CD4-positive, CD25-positive, alpha-beta regulatory T cell (primary cell): Measurements from ENCODE around the gene ZNF44. TPM values are rescaled to one million over a fixed set of nuclear protein-coding genes. Genes with fewer than 3 reads are reported as not detected.

Source experiments
- ATAC-seq, 2 donors: fragments of 150-1000 bp; cut with Tn5 transposase; one replicate each; pipeline ENCODE4 v1.10.0; 2021; ENCODE audit warnings: low read depth in 2 of 2, moderate number of reproducible peaks in 2 of 2, moderate library complexity in 1 of 2
- DNase-seq, 3 donors: peaks; one replicate each; pipeline versions ENCODE4 v3.0.0 to v3.0.0-alpha.2; 2012 to 2022; ENCODE audit warnings: mixed read lengths in 1 of 3
- H3K27ac ChIP-seq: one replicate; pipeline ENCODE4 v1.7.0; 2013; ENCODE audit warnings: mild to moderate bottlenecking, low read length; ENCODE audit not compliant: insufficient read depth, poor library complexity, severe bottlenecking
- H3K27me3 ChIP-seq: one replicate; pipeline ENCODE4 v1.7.0; 2013; ENCODE audit warnings: low read length; ENCODE audit not compliant: control insufficient read depth, insufficient read depth
- H3K36me3 ChIP-seq: one replicate; pipeline ENCODE4 v1.7.0; 2013; ENCODE audit warnings: mild to moderate bottlenecking, low read length, moderate library complexity; ENCODE audit not compliant: control insufficient read depth, insufficient read depth
- H3K4me1 ChIP-seq: 2 replicates; pipeline ENCODE4 v1.7.0; 2013; ENCODE audit warnings: mild to moderate bottlenecking, low read length; ENCODE audit not compliant: insufficient read depth, control insufficient read depth, poor library complexity, severe bottlenecking
- H3K4me3 ChIP-seq: one replicate; pipeline ENCODE4 v1.7.0; 2013; ENCODE audit warnings: low read depth, mild to moderate bottlenecking, low read length, moderate library complexity
- H3K9me3 ChIP-seq, 2 experiments: 1 replicate in 1 of 2; 2 replicates in 1 of 2; pipeline ENCODE4 v1.7.0; 2013; ENCODE audit warnings: low read length in 2 of 2, mild to moderate bottlenecking in 1 of 2, moderate library complexity in 1 of 2; ENCODE audit not compliant: control insufficient read depth in 2 of 2
- H3K27ac Mint-ChIP-seq, 3 donors: one replicate each; pipeline ENCODE4 v1.8.0; 2020 to 2022; ENCODE audit warnings: mild to moderate bottlenecking in 3 of 3, mixed read lengths in 3 of 3, moderate library complexity in 2 of 3
- H3K27me3 Mint-ChIP-seq: one replicate; pipeline ENCODE4 v1.8.0; 2022; ENCODE audit warnings: mild to moderate bottlenecking, mixed read lengths
- H3K36me3 Mint-ChIP-seq: one replicate; pipeline ENCODE4 v1.8.0; 2020; ENCODE audit warnings: mixed read lengths
- H3K4me1 Mint-ChIP-seq, 4 donors: one replicate each; pipeline ENCODE4 v1.8.0; 2020 to 2022; ENCODE audit warnings: mixed read lengths in 4 of 4, mild to moderate bottlenecking in 1 of 4
- H3K4me3 Mint-ChIP-seq, 4 donors: one replicate each; pipeline ENCODE4 v1.8.0; 2020 to 2022; ENCODE audit warnings: mild to moderate bottlenecking in 4 of 4, mixed read lengths in 4 of 4, moderate library complexity in 3 of 4
- H3K9me3 Mint-ChIP-seq, 7 donors: one replicate each; pipeline ENCODE4 v1.8.0; 2020 to 2022; ENCODE audit warnings: mixed read lengths in 7 of 7, mild to moderate bottlenecking in 3 of 7, moderate library complexity in 2 of 7
- polyA plus RNA-seq, 4 donors: library from polyadenylated mRNA; unstranded; fragments of 300-500 nt; fragmentation: Illumina TruSeq; gene quantifications; one replicate each; pipeline ENCODE4 v1.2.3, GENCODE V29; 2021
- total RNA-seq: library from RNA; stranded (reverse); gene quantifications from one replicate; pipeline ENCODE4 v1.2.3, GENCODE V29; 2022

The ZNF44 gene
- total and polyA plus RNA-seq, 5 donors from 2014 or later, result 22.5 to 27.0 (median 23.6) TPM

DNA sequence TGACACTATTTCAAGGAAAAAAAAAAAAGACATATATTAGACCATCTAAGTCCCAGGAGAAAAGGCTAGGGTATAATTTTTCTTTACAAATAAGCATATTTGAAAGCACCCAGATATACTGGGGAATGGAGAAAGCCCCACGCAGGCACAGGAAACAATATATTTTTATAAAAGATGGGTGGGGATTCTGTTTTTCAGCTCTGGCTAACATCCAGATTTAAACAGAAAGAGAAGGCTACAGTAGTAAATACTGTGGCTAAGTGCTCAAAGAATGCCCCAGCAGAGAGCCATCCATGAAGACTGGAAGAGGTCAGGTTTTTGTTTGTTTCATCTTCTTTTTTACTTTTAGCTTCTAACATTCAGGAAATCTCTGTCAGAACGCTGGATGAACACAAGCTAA, 16.0 kb downstream of the ZNF44 start:
- H3K36me3 ChIP-seq, result peaks cover 54% of the 10 kb centered on the region
- H3K4me3 Mint-ChIP-seq, result peak overlapping the region in 2 of 4 donors; percentile 36 to 67
- no peak overlapping the region for H3K27ac ChIP-seq
- no peak overlapping the region for H3K4me3 ChIP-seq
- DNase-seq, result no peak
- peaks cover 18 to 58% (median 21%) of the 10 kb centered on the region in 4 donors for H3K4me1 Mint-ChIP-seq
- no peaks in the 10 kb centered on the region for H3K27me3 ChIP-seq
- no peaks in the 10 kb centered on the region for H3K4me1 ChIP-seq
- H3K9me3 Mint-ChIP-seq, result peaks cover 9 to 66% (median 28%) of the 10 kb centered on the region in 7 donors
- H3K27me3 Mint-ChIP-seq, result no peaks in the 10 kb centered on the region
- peak overlapping the region in 2 of 3 donors; percentile 69 to 89 for H3K27ac Mint-ChIP-seq
- peak in 1 of 2 donors; percentile 56 for ATAC-seq
- peaks cover 58% of the 10 kb centered on the region for H3K36me3 Mint-ChIP-seq
- peaks cover 79 to 87% of the 10 kb centered on the region in 2 experiments for H3K9me3 ChIP-seq

GRCh38 chr19:12272980-12273901, 21.4 kb downstream of the ZNF44 start:
- DNase-seq (no peak), ATAC-seq (no peak)
- no peaks in the 10 kb centered on the region for H3K4me1 ChIP-seq
- H3K27ac Mint-ChIP-seq, result no peak overlapping the region
- H3K27me3 Mint-ChIP-seq, result no peaks in the 10 kb centered on the region
- no peak overlapping the region for H3K4me3 ChIP-seq
- peaks cover 60% of the 10 kb centered on the region for H3K36me3 Mint-ChIP-seq
- H3K9me3 ChIP-seq, result peaks cover 83 to 96% of the 10 kb centered on the region in 2 experiments
- peaks cover 66% of the 10 kb centered on the region for H3K36me3 ChIP-seq
- H3K4me3 Mint-ChIP-seq, result no peak overlapping the region
- peaks cover 7 to 14% (median 8%) of the 10 kb centered on the region in 4 donors for H3K4me1 Mint-ChIP-seq
- H3K27ac ChIP-seq, result no peak overlapping the region
- peaks cover 0 to 84% (median 40%) of the 10 kb centered on the region in 7 donors for H3K9me3 Mint-ChIP-seq
- H3K27me3 ChIP-seq, result no peaks in the 10 kb centered on the region

DNA sequence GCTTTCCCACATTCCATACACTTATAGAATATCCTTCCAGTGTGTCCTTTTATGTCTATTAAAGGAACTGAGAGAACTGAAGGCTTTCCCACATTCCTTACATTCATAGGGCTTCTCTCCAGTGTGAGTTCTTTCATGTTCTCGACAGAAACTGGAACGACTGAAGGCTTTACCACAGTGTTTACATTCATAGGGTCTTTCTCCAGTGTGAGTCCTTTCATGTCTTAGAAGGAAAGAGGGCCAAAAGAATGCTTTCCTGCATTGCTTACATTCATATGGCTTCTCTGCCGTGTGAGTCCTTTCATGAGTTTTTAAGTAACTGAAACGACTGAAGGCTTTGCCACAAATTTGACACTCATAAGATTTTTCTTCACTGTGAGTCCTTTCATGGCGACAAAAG, 22.3 kb downstream of the ZNF44 start:
- Mint-ChIP-seq H3K9me3 (peaks cover 0 to 83% (median 42%) of the 10 kb centered on the region in 7 donors), H3K27ac (no peak overlapping the region), H3K36me3 (peaks cover 55% of the 10 kb centered on the region), H3K4me1 (peaks cover 6 to 9% (median 7%) of the 10 kb centered on the region in 4 donors), H3K27me3 (no peaks in the 10 kb centered on the region), H3K4me3 (no peak overlapping the region)
- H3K4me3 ChIP-seq, result no peak overlapping the region
- no peak for DNase-seq
- H3K27ac ChIP-seq, result no peak overlapping the region
- peaks cover 79 to 96% of the 10 kb centered on the region in 2 experiments for H3K9me3 ChIP-seq
- no peaks in the 10 kb centered on the region for H3K4me1 ChIP-seq
- H3K27me3 ChIP-seq, result no peaks in the 10 kb centered on the region
- peaks cover 58% of the 10 kb centered on the region for H3K36me3 ChIP-seq
- no peak for ATAC-seq

DNA sequence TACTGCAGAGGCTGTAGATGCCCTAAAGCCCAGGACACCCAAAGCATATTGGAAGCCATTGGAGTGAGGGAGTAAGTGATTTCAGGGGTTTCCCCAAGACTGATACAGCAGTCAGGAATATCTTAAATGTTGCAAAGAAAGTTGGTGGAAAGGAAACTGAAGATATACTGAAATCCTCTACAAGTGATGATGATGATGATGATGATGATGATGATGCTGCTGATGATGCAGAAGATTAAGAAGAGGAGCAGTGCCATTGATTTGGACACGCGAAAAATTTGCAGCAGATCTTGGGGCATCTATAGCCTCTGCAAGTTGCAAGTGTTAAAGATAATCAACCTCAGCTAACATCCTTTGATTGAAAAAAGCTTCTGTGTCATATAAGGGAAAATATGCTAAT, 23.8 kb downstream of the ZNF44 start:
- ATAC-seq (no peak), DNase-seq (no peak)
- H3K9me3 ChIP-seq, result peaks cover 70 to 96% of the 10 kb centered on the region in 2 experiments
- H3K4me3 ChIP-seq, result peak overlapping the region; percentile 9
- Mint-ChIP-seq H3K27me3 (no peaks in the 10 kb centered on the region), H3K36me3 (peaks cover 41% of the 10 kb centered on the region), H3K4me3 (peak overlapping the region in 1 of 4 donors; percentile 32), H3K27ac (no peak overlapping the region), H3K9me3 (peaks cover 0 to 74% (median 35%) of the 10 kb centered on the region in 7 donors), H3K4me1 (no peaks in the 10 kb centered on the region)
- no peaks in the 10 kb centered on the region for H3K4me1 ChIP-seq
- H3K27me3 ChIP-seq, result no peaks in the 10 kb centered on the region
- H3K27ac ChIP-seq, result no peak overlapping the region
- peaks cover 46% of the 10 kb centered on the region for H3K36me3 ChIP-seq

- Mint-ChIP-seq H3K4me3 (no peak overlapping the region), H3K27me3 (no peaks in the 10 kb centered on the region), H3K4me1 (no peaks in the 10 kb centered on the region), H3K27ac (no peak overlapping the region), H3K36me3 (peaks cover 20% of the 10 kb centered on the region), H3K9me3 (peaks cover 0 to 64% (median 24%) of the 10 kb centered on the region in 7 donors)
- no peak for ATAC-seq
- Histone ChIP-seq H3K27ac (no peak overlapping the region), H3K36me3 (peaks cover 6% of the 10 kb centered on the region), H3K4me1 (no peaks in the 10 kb centered on the region), H3K27me3 (no peaks in the 10 kb centered on the region), H3K4me3 (no peak overlapping the region), H3K9me3 (peaks cover 57 to 94% of the 10 kb centered on the region in 2 experiments)
- DNase-seq, result no peak
Measured at GRCh38 chr19:12265921-12266704, 28.6 kb downstream of the ZNF44 start.

- Histone ChIP-seq H3K9me3 (peaks cover 48 to 89% of the 10 kb centered on the region in 2 experiments), H3K4me1 (no peaks in the 10 kb centered on the region), H3K27ac (no peak overlapping the region), H3K4me3 (no peak overlapping the region), H3K27me3 (no peaks in the 10 kb centered on the region), H3K36me3 (no peaks in the 10 kb centered on the region)
- H3K27me3 Mint-ChIP-seq, result no peaks in the 10 kb centered on the region
- peaks cover 0 to 7% (median 2%) of the 10 kb centered on the region in 4 donors for H3K4me1 Mint-ChIP-seq
- H3K4me3 Mint-ChIP-seq, result no peak overlapping the region
- H3K36me3 Mint-ChIP-seq, result peaks cover 10% of the 10 kb centered on the region
- no peak for DNase-seq
- peaks cover 0 to 52% (median 15%) of the 10 kb centered on the region in 7 donors for H3K9me3 Mint-ChIP-seq
- ATAC-seq, result no peak
- no peak overlapping the region for H3K27ac Mint-ChIP-seq
Measured at GRCh38 chr19:12261554-12261953, 33.1 kb downstream of the ZNF44 start.

GRCh38 chr19:12260861-12261260, 33.8 kb downstream of the ZNF44 start:
- H3K27me3 Mint-ChIP-seq, result no peaks in the 10 kb centered on the region
- no peaks in the 10 kb centered on the region for H3K27me3 ChIP-seq
- H3K36me3 Mint-ChIP-seq, result peaks cover 10% of the 10 kb centered on the region
- H3K4me3 ChIP-seq, result no peak overlapping the region
- ATAC-seq, result no peak
- no peak overlapping the region for H3K27ac Mint-ChIP-seq
- no peaks in the 10 kb centered on the region for H3K4me1 ChIP-seq
- no peaks in the 10 kb centered on the region for H3K36me3 ChIP-seq
- DNase-seq, result no peak
- no peak overlapping the region for H3K27ac ChIP-seq
- peaks cover 0 to 9% (median 2%) of the 10 kb centered on the region in 4 donors for H3K4me1 Mint-ChIP-seq
- peaks cover 0 to 58% (median 15%) of the 10 kb centered on the region in 7 donors for H3K9me3 Mint-ChIP-seq
- peaks cover 50 to 86% of the 10 kb centered on the region in 2 experiments for H3K9me3 ChIP-seq
- peak overlapping the region in 1 of 4 donors; percentile 75 for H3K4me3 Mint-ChIP-seq
